WERI-Rb-1 (cell line): Measurements from ENCODE around the gene MICA.

ENCODE experiments used
- DNase-seq: peaks from one replicate; pipeline ENCODE4 v3.0.0-alpha.2; 2020
- H3K27ac ChIP-seq: fragments of 250-450 bp; sonication (Bioruptor Pico); 2 replicates; pipeline ENCODE4 v1.5.1; 2020; ENCODE audit warnings: mild to moderate bottlenecking, moderate library complexity
- H3K27me3 ChIP-seq: fragments of 250-450 bp; sonication (Bioruptor Pico); 2 replicates; pipeline ENCODE4 v1.5.1; 2021; ENCODE audit warnings: mild to moderate bottlenecking, low read depth, moderate library complexity; ENCODE audit not compliant: insufficient read depth, severe bottlenecking
- H3K36me3 ChIP-seq: fragments of 250-450 bp; sonication (Bioruptor Pico); 2 replicates; pipeline ENCODE4 v1.5.1; 2020; ENCODE audit warnings: mild to moderate bottlenecking, moderate library complexity
- H3K4me3 ChIP-seq: 2 replicates; pipeline ENCODE4 v1.5.1; 2011; ENCODE audit warnings: low read depth, mild to moderate bottlenecking, control low read depth, low read length
- H3K9me3 ChIP-seq: fragments of 250-450 bp; sonication (Bioruptor Pico); 2 replicates; pipeline ENCODE4 v1.5.1; 2021; ENCODE audit warnings: mild to moderate bottlenecking, moderate library complexity; ENCODE audit not compliant: severe bottlenecking
- CTCF ChIP-seq: IDR thresholded peaks from 2 replicates; pipeline ENCODE4 v1.5.1; 2011; ENCODE audit warnings: low read depth, mild to moderate bottlenecking, control low read depth, inconsistent platforms, low read length

The MICA gene

GRCh38 chr6:31378062-31378720 is 25.2 kb upstream of the MICA start:
- H3K36me3 ChIP-seq = no peaks in the 10 kb centered on the region
- TF ChIP-seq CTCF = no peak
- no peaks in the 10 kb centered on the region for H3K9me3 ChIP-seq
- H3K27me3 ChIP-seq = no peaks in the 10 kb centered on the region
- no peak overlapping the region for H3K4me3 ChIP-seq
- H3K27ac ChIP-seq = no peak overlapping the region
- DNase-seq = no peak

DNA sequence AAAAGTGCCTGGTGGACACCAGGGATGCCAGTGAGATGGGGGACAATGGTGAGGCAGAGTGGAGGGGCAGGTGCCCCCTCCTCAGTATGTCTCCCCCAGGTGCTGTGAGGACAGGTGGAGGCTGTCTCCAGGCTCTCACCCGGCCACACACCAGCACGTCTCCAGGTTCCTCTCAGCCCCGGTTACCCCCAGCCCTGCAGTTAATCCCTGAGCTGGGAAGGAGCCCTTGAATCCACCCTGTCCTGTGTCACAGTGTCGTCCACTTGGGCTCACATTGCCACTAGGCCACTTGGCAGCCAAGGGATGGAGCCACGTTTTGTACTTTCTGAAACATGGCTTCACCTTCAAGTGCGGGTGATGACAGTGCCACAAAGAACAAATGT is 24.7 kb upstream of the MICA start:
- H3K27ac ChIP-seq = no peak overlapping the region
- no peaks in the 10 kb centered on the region for H3K9me3 ChIP-seq
- no peak for DNase-seq
- H3K4me3 ChIP-seq = no peak overlapping the region
- no peaks in the 10 kb centered on the region for H3K36me3 ChIP-seq
- H3K27me3 ChIP-seq = no peaks in the 10 kb centered on the region
- no peak for TF ChIP-seq CTCF

- no peak overlapping the region for H3K4me3 ChIP-seq
These were observed 23.5 kb upstream of the MICA start for GRCh38 chr6:31379850-31380249.

DNA sequence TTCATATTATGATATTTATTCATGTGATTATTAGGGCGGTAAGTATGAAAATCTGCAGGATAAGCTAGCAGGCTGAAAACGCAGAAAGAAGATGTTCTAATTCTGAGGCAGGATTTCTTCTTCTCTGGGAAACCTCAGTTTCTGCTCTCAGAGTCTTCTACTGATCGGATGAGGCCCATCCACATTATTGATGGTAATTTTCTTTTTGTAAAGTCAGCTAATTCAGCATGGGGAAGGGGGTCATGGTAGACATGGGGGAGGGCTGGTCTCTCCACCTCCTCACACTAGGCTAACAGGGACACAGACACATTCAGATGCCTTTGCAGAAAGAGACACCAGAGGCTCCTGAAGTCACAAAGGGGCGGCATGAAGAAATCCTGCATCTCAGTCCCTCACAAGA is 21.7 kb upstream of the MICA start:
- no peak for DNase-seq

More at GRCh38 chr6:31379850-31380249, 23.5 kb upstream of the MICA start:
- DNase-seq = no peak
- Histone ChIP-seq H3K9me3 (no peaks in the 10 kb centered on the region), H3K27me3 (no peaks in the 10 kb centered on the region), H3K27ac (no peak overlapping the region), H3K36me3 (no peaks in the 10 kb centered on the region)
- no peak for TF ChIP-seq CTCF

GRCh38 chr6:31383149-31383548 is 20.2 kb upstream of the MICA start:
- Histone ChIP-seq H3K36me3 (no peaks in the 10 kb centered on the region), H3K9me3 (no peaks in the 10 kb centered on the region), H3K27ac (no peak overlapping the region), H3K27me3 (no peaks in the 10 kb centered on the region), H3K4me3 (no peak overlapping the region)
- TF ChIP-seq CTCF = no peak
- DNase-seq = no peak

More for the DNA sequence above, 21.7 kb upstream of the MICA start:
- Histone ChIP-seq H3K4me3 (no peak overlapping the region), H3K27me3 (no peaks in the 10 kb centered on the region), H3K27ac (no peak overlapping the region), H3K36me3 (no peaks in the 10 kb centered on the region), H3K9me3 (no peaks in the 10 kb centered on the region)
- no peak for TF ChIP-seq CTCF

DNA sequence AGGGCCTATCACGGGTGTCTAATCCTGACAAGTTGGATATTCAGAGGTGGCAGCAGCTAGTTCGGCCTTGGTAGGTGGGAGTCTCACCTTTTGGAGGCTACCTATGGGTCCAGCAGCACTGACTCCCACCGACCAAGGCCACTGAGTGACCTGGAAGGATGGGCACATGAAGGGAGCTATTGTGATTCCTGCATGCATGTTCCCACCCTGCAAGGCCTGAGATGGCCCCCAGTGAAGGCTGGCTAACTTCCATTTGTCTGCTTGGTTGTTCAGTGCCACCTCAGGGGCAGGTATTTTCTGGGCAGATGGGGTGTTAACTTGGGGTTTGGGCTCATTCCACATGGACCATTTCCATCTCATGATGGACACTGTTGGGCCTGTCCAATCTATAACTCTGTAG is 18.4 kb upstream of the MICA start:
- Histone ChIP-seq H3K4me3 (no peak overlapping the region), H3K9me3 (no peaks in the 10 kb centered on the region), H3K27me3 (no peaks in the 10 kb centered on the region), H3K36me3 (no peaks in the 10 kb centered on the region), H3K27ac (no peak overlapping the region)
- no peak for TF ChIP-seq CTCF
- no peak for DNase-seq
